HCT116 (cell line): ENCODE measurements around the gene RASL12. TPM values are rescaled to one million over a fixed set of nuclear protein-coding genes. Genes with fewer than 3 reads are reported as not detected.

Source experiments
- ATAC-seq: fragments of 200-7000 bp; cut with Tn5 transposase; 2 replicates; pipeline ENCODE4 v1.9.1; 2020; ENCODE audit warnings: mild to moderate bottlenecking, moderate library complexity
- BruUV-seq: library from RNA; stranded (reverse); fragments of 400-500 nt; replicated peaks from 2 replicates; lab custom pipeline; 2021; lab: Mats Ljungman, UMichigan
- CTCF ChIA-PET: fragments of 300-600 bp; sonication (Branson Sonifier 250); formaldehyde crosslinking; loops from one replicate; lab custom pipeline; 2021; ENCODE audit warnings: antibody characterized with exemption; lab: Charles Lee
- POLR2A ChIA-PET: fragments of 300-600, 350-600 bp; sonication (Branson Sonifier 250); formaldehyde crosslinking; loops from one replicate; lab custom pipeline; 2021; ENCODE audit warnings: antibody characterized with exemption; lab: Charles Lee
- RAD21 ChIA-PET, 2 experiments: fragments of 300-600 bp; sonication (Branson Sonifier 250); formaldehyde crosslinking; loops; one replicate each; lab custom pipeline; 2023; ENCODE audit warnings: low total read pairs in 2 of 2; ENCODE audit not compliant: uncharacterized antibody in 2 of 2, unreplicated experiment in 2 of 2, low non-redundant PET in 1 of 2; lab: Charles Lee
- DNase-seq: peaks from one replicate; pipeline ENCODE4 v3.0.0-alpha.2; 2010; ENCODE audit warnings: low read depth, low spot score
- H2AFZ ChIP-seq: fragments of 200-600 bp; shearing (Covaris generic), sonication (generic); 2 replicates; pipeline ENCODE4 v1.6.1; 2017; ENCODE audit warnings: low read depth, mixed run types, mixed read lengths, antibody characterized with exemption, low read length; ENCODE audit not compliant: poor library complexity, severe bottlenecking
- H3K27ac ChIP-seq: 2 replicates; pipeline ENCODE4 v1.5.1; 2012; ENCODE audit warnings: low read depth, low read length
- H3K27me3 ChIP-seq: fragments of 200-600 bp; sonication (generic); 2 replicates; pipeline ENCODE4 v1.6.1; 2016; ENCODE audit warnings: mixed run types, low read length, mixed read lengths; ENCODE audit not compliant: insufficient read depth
- H3K36me3 ChIP-seq, 2 experiments: fragments of 200-500 bp in 1 of 2; fragments of 200-600 bp in 1 of 2; sonication (Bioruptor generic) in 1 of 2; sonication (generic) in 1 of 2; 2 replicates each; pipeline versions ENCODE4 v1.5.1 to v1.6.1; 2014 to 2016; ENCODE audit warnings: low read length in 2 of 2, inconsistent platforms in 1 of 2, mixed read lengths in 1 of 2, mixed run types in 1 of 2; ENCODE audit not compliant: insufficient read depth in 2 of 2, control insufficient read depth in 1 of 2
- H3K4me1 ChIP-seq, 2 experiments: fragments of 200-600 bp in 1 of 2; sonication (generic) in 1 of 2; 2 replicates each; pipeline versions ENCODE4 v1.5.1 to v1.6.1; 2012 to 2017; ENCODE audit warnings: low read length in 2 of 2, inconsistent platforms in 1 of 2, mild to moderate bottlenecking in 1 of 2, mixed read lengths in 1 of 2, mixed run types in 1 of 2, moderate library complexity in 1 of 2; ENCODE audit not compliant: insufficient read depth in 2 of 2, control insufficient read depth in 1 of 2
- H3K4me2 ChIP-seq: fragments of 200-600 bp; sonication (generic); 2 replicates; pipeline ENCODE4 v1.6.1; 2017; ENCODE audit warnings: mixed run types, low read length, mixed read lengths
- H3K4me3 ChIP-seq, 2 experiments: fragments of 200-600 bp in 1 of 2; sonication (generic) in 1 of 2; replicated peaks in 1 of 2; 2 replicates each; pipeline ENCODE4 v1.5.1; 2011 to 2016; ENCODE audit warnings: low read length in 2 of 2, control low read depth in 1 of 2, low read depth in 1 of 2, mild to moderate bottlenecking in 1 of 2, mixed read lengths in 1 of 2, mixed run types in 1 of 2
- H3K79me2 ChIP-seq: fragments of 200-600 bp; sonication (generic); 2 replicates; pipeline ENCODE4 v1.6.1; 2017; ENCODE audit warnings: mild to moderate bottlenecking, mixed run types, low read length, moderate library complexity, mixed read lengths; ENCODE audit not compliant: insufficient read depth
- H3K9ac ChIP-seq: fragments of 200-600 bp; sonication (generic); 2 replicates; pipeline ENCODE4 v1.6.1; 2016; ENCODE audit warnings: low read length, mixed read lengths
- H3K9me2 ChIP-seq: fragments of 200-600 bp; sonication (generic), shearing (Covaris generic); 2 replicates; pipeline ENCODE4 v1.6.1; 2017; ENCODE audit warnings: mixed run types, mild to moderate bottlenecking, moderate library complexity; ENCODE audit not compliant: insufficient read depth
- H3K9me3 ChIP-seq, 2 experiments: fragments of 200-500 bp in 1 of 2; fragments of 200-600 bp in 1 of 2; sonication (Bioruptor generic) in 1 of 2; sonication (generic) in 1 of 2; 2 replicates each; pipeline ENCODE4 v1.6.1; 2014 to 2017; ENCODE audit warnings: low read length in 2 of 2, mixed read lengths in 2 of 2, inconsistent platforms in 1 of 2, low read depth in 1 of 2, mild to moderate bottlenecking in 1 of 2, mixed run types in 1 of 2, moderate library complexity in 1 of 2; ENCODE audit not compliant: control insufficient read depth in 1 of 2, insufficient read depth in 1 of 2
- H4K20me1 ChIP-seq: fragments of 200-600 bp; sonication (generic), shearing (Covaris generic); 2 replicates; pipeline ENCODE4 v1.6.1; 2017; ENCODE audit warnings: mixed run types, mild to moderate bottlenecking, moderate library complexity; ENCODE audit not compliant: insufficient read depth
- CEBPB ChIP-seq: IDR thresholded peaks from 2 replicates; pipeline ENCODE4 v1.6.1; 2012; ENCODE audit warnings: low read depth
- EZH2 ChIP-seq: fragments of 200-600 bp; sonication (generic); IDR thresholded peaks from 2 replicates; pipeline ENCODE4 v1.6.1; 2017; ENCODE audit warnings: antibody characterized with exemption, mixed run types
- EZH2phosphoT487 ChIP-seq: fragments of 200-600 bp; IDR thresholded peaks from 2 replicates; pipeline ENCODE4 v1.6.1; 2018; ENCODE audit warnings: antibody characterized with exemption, borderline replicate concordance
- FOSL1 ChIP-seq: IDR thresholded peaks from 2 replicates; pipeline ENCODE4 v1.6.1; 2012; ENCODE audit warnings: low read depth
- JUND ChIP-seq: IDR thresholded peaks from 2 replicates; pipeline ENCODE4 v1.6.1; 2012
- RAD21 ChIP-seq: IDR thresholded peaks from 2 replicates; pipeline ENCODE4 v1.6.1; 2012; ENCODE audit warnings: low read depth, mild to moderate bottlenecking
- SIN3A ChIP-seq: IDR thresholded peaks from 2 replicates; pipeline ENCODE4 v1.6.1; 2012; ENCODE audit warnings: low read depth
- SP1 ChIP-seq: IDR thresholded peaks from 2 replicates; pipeline ENCODE4 v1.6.1; 2012; ENCODE audit warnings: low read depth
- SRF ChIP-seq: IDR thresholded peaks from 2 replicates; pipeline ENCODE4 v1.6.1; 2012; ENCODE audit warnings: low read depth
- ZFX ChIP-seq: fragments of 450-650 bp; IDR thresholded peaks from 2 replicates; pipeline ENCODE4 v1.6.1; 2017
- intact Hi-C: fragments of 100-400 bp; cut with micrococcal nuclease; formaldehyde crosslinking; loops from 2 replicates; pipeline ENCODE4 v1.10.0; 2022
- total RNA-seq: library from RNA; stranded (reverse); gene quantifications from one replicate; pipeline ENCODE4 v1.2.1, GENCODE V29; 2021; ENCODE audit not compliant: unreplicated experiment
- TF ChIP-seq, protein P1 (sequence below), 3 experiments: fragments of 200-600 bp in 1 of 3; sonication (generic) in 1 of 3; IDR thresholded peaks in 2 of 3; conservative IDR thresholded peaks in 1 of 3; 2 replicates each; pipeline ENCODE4 v1.5.1; 2012 to 2017; ENCODE audit warnings: low read depth in 2 of 3, low read length in 2 of 3, antibody characterized with exemption in 1 of 3, borderline replicate concordance in 1 of 3, control low read depth in 1 of 3, mild to moderate bottlenecking in 1 of 3, mixed read lengths in 1 of 3, mixed run types in 1 of 3, moderate library complexity in 1 of 3; ENCODE audit not compliant: insufficient read depth in 1 of 3
- TF ChIP-seq, protein P2 (sequence below): IDR thresholded peaks from 2 replicates; pipeline ENCODE4 v1.6.1; 2012; ENCODE audit warnings: low read depth
- TF ChIP-seq, protein P3 (sequence below): IDR thresholded peaks from 2 replicates; pipeline ENCODE4 v1.6.1; 2011; ENCODE audit warnings: mild to moderate bottlenecking, low read length, moderate library complexity; ENCODE audit not compliant: insufficient replicate concordance; ENCODE audit errors: extremely low read depth
- TF ChIP-seq, protein P4 (sequence below): IDR thresholded peaks from 2 replicates; pipeline ENCODE4 v1.6.1; 2012

Gene RASL12
- total RNA-seq, 1 experiment from 2014 or later: 0.25 TPM

DNA sequence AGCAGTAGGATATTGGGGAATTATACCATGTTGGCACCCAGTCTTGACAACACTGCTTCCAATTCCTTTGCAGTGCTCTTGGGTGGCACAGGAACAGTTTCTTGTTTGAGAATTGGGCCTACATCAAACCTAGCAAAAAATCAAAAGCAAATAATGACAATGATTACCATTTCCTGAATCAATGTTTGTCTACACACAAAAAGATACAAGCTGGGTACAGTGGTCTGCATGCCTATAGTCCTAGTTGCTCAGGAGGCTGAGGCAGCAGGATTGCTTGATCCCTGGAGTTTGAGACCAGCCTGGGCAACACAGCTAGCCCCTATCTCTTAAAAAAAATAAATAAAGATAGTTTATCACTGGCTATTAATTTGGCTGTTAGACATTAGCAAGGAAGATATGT, 46.3 kb downstream of the RASL12 start:
- H3K79me2 ChIP-seq: no peaks in the 10 kb centered on the region
- CTCF ChIA-PET: no interaction called here
- no peak overlapping the region for H3K9ac ChIP-seq
- no peak for DNase-seq
- no peak overlapping the region for H3K4me2 ChIP-seq
- no peak overlapping the region for H2AFZ ChIP-seq
- peaks cover 38 to 40% of the 10 kb centered on the region in 2 experiments for H3K36me3 ChIP-seq
- RAD21 ChIA-PET: no interaction called here
- TF ChIP-seq, protein P1, sequence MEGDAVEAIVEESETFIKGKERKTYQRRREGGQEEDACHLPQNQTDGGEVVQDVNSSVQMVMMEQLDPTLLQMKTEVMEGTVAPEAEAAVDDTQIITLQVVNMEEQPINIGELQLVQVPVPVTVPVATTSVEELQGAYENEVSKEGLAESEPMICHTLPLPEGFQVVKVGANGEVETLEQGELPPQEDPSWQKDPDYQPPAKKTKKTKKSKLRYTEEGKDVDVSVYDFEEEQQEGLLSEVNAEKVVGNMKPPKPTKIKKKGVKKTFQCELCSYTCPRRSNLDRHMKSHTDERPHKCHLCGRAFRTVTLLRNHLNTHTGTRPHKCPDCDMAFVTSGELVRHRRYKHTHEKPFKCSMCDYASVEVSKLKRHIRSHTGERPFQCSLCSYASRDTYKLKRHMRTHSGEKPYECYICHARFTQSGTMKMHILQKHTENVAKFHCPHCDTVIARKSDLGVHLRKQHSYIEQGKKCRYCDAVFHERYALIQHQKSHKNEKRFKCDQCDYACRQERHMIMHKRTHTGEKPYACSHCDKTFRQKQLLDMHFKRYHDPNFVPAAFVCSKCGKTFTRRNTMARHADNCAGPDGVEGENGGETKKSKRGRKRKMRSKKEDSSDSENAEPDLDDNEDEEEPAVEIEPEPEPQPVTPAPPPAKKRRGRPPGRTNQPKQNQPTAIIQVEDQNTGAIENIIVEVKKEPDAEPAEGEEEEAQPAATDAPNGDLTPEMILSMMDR (IDR thresholded peaks at IDR 0.05 in 2 of 3, conservative IDR thresholded peaks at IDR 0.05 in 1 of 3; ENCODE audit: borderline replicate concordance in 1 of 3, insufficient read depth in 1 of 3, low read depth in 2 of 3, low read length in 2 of 3): no peak
- TF ChIP-seq ZFX (no peak), FOSL1 (no peak), EZH2 (no peak), SIN3A (no peak), EZH2phosphoT487 (no peak), SRF (no peak), RAD21 (no peak), SP1 (no peak), CEBPB (no peak), JUND (no peak)
- TF ChIP-seq, protein P2, sequence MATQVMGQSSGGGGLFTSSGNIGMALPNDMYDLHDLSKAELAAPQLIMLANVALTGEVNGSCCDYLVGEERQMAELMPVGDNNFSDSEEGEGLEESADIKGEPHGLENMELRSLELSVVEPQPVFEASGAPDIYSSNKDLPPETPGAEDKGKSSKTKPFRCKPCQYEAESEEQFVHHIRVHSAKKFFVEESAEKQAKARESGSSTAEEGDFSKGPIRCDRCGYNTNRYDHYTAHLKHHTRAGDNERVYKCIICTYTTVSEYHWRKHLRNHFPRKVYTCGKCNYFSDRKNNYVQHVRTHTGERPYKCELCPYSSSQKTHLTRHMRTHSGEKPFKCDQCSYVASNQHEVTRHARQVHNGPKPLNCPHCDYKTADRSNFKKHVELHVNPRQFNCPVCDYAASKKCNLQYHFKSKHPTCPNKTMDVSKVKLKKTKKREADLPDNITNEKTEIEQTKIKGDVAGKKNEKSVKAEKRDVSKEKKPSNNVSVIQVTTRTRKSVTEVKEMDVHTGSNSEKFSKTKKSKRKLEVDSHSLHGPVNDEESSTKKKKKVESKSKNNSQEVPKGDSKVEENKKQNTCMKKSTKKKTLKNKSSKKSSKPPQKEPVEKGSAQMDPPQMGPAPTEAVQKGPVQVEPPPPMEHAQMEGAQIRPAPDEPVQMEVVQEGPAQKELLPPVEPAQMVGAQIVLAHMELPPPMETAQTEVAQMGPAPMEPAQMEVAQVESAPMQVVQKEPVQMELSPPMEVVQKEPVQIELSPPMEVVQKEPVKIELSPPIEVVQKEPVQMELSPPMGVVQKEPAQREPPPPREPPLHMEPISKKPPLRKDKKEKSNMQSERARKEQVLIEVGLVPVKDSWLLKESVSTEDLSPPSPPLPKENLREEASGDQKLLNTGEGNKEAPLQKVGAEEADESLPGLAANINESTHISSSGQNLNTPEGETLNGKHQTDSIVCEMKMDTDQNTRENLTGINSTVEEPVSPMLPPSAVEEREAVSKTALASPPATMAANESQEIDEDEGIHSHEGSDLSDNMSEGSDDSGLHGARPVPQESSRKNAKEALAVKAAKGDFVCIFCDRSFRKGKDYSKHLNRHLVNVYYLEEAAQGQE: no peak
- TF ChIP-seq, protein P3, sequence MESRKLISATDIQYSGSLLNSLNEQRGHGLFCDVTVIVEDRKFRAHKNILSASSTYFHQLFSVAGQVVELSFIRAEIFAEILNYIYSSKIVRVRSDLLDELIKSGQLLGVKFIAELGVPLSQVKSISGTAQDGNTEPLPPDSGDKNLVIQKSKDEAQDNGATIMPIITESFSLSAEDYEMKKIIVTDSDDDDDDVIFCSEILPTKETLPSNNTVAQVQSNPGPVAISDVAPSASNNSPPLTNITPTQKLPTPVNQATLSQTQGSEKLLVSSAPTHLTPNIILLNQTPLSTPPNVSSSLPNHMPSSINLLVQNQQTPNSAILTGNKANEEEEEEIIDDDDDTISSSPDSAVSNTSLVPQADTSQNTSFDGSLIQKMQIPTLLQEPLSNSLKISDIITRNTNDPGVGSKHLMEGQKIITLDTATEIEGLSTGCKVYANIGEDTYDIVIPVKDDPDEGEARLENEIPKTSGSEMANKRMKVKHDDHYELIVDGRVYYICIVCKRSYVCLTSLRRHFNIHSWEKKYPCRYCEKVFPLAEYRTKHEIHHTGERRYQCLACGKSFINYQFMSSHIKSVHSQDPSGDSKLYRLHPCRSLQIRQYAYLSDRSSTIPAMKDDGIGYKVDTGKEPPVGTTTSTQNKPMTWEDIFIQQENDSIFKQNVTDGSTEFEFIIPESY: no peak
- TF ChIP-seq, protein P4, sequence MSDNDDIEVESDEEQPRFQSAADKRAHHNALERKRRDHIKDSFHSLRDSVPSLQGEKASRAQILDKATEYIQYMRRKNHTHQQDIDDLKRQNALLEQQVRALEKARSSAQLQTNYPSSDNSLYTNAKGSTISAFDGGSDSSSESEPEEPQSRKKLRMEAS: no peak
- TF ChIP-seq, all 23 proteins: peak for 0
- BruUV-seq: no TSS peak
- POLR2A ChIA-PET: no interaction called here
- H3K4me1 ChIP-seq: no peaks in the 10 kb centered on the region
- no peak overlapping the region for H3K27ac ChIP-seq
- no peak for ATAC-seq
- intact Hi-C loops: loop anchor here (10.0 kb wide), 1 partner anchor 287 kb away; no protein-coding TSS in a partner anchor
- no peaks in the 10 kb centered on the region for H3K9me2 ChIP-seq
- H3K9me3 ChIP-seq: no peaks in the 10 kb centered on the region
- H3K27me3 ChIP-seq: no peaks in the 10 kb centered on the region
- no peak overlapping the region for H3K4me3 ChIP-seq
- H4K20me1 ChIP-seq: no peaks in the 10 kb centered on the region
